ENCODE results near the gene LATS1.
A peak's percentile ranks its signal among the peaks of the same experiment; 100 is the strongest.

Gene LATS1

GRCh38 chr6:149711711-149712110 is 6.2 kb downstream of the LATS1 start:
- DNase-seq (ENCODE audit: low read depth), result no peak
- TF ChIP-seq, protein P1, sequence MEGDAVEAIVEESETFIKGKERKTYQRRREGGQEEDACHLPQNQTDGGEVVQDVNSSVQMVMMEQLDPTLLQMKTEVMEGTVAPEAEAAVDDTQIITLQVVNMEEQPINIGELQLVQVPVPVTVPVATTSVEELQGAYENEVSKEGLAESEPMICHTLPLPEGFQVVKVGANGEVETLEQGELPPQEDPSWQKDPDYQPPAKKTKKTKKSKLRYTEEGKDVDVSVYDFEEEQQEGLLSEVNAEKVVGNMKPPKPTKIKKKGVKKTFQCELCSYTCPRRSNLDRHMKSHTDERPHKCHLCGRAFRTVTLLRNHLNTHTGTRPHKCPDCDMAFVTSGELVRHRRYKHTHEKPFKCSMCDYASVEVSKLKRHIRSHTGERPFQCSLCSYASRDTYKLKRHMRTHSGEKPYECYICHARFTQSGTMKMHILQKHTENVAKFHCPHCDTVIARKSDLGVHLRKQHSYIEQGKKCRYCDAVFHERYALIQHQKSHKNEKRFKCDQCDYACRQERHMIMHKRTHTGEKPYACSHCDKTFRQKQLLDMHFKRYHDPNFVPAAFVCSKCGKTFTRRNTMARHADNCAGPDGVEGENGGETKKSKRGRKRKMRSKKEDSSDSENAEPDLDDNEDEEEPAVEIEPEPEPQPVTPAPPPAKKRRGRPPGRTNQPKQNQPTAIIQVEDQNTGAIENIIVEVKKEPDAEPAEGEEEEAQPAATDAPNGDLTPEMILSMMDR (conservative IDR thresholded peaks at IDR 0.05; ENCODE audit: low read length), result no peak
- H3K4me3 ChIP-seq (ENCODE audit: low read length), result no peak overlapping the region

- DNase-seq (ENCODE audit: low read depth), result peak; percentile 63
- H3K4me3 ChIP-seq (ENCODE audit: low read length), result peak overlapping the region; percentile 12; the same call in 1 of the 2 replicates
- TF ChIP-seq, protein P1 (conservative IDR thresholded peaks at IDR 0.05; ENCODE audit: low read length), result no peak
Observed at GRCh38 chr6:149701714-149702113, 16.2 kb downstream of the LATS1 start.

GRCh38 chr6:149699150-149699549 is 18.8 kb downstream of the LATS1 start:
- H3K4me3 ChIP-seq (ENCODE audit: low read length), result no peak overlapping the region
- TF ChIP-seq, protein P1 (conservative IDR thresholded peaks at IDR 0.05; ENCODE audit: low read length), result no peak
- no peak for DNase-seq (ENCODE audit: low read depth)

DNA sequence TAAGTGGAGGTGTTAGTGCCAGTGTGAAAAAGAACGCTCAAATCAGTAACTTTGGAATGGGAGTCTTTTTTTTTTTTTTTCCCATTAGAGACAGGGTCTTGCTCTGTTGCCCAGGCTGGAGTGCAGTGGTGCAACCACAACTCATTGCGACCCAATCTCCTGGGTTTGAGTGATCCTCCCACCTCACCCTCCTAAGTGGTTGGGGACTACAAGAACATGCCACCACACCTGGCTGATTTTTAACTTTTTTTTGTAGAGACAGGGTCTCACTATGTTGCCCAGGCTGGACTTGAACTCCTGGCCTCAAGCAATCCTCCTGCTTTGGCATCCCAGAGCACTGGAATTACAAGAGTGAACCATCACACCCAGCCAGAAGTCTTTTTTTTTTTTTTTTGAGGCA is 19.7 kb downstream of the LATS1 start:
- TF ChIP-seq, protein P1 (conservative IDR thresholded peaks at IDR 0.05; ENCODE audit: low read length), result no peak
- H3K4me3 ChIP-seq (ENCODE audit: low read length), result no peak overlapping the region
- no peak for DNase-seq (ENCODE audit: low read depth)

- DNase-seq (ENCODE audit: low read depth), result peak; percentile 44
- TF ChIP-seq, protein P1 (conservative IDR thresholded peaks at IDR 0.05; ENCODE audit: low read length), result no peak
- H3K4me3 ChIP-seq (ENCODE audit: low read length), result no peak overlapping the region
Observed at GRCh38 chr6:149696901-149697300, 21.0 kb downstream of the LATS1 start.

GRCh38 chr6:149694921-149695320 is 23.0 kb downstream of the LATS1 start:
- no peak overlapping the region for H3K4me3 ChIP-seq (ENCODE audit: low read length)
- TF ChIP-seq, protein P1 (conservative IDR thresholded peaks at IDR 0.05; ENCODE audit: low read length), result no peak
- no peak for DNase-seq (ENCODE audit: low read depth)

GRCh38 chr6:149691201-149691600 is 26.7 kb downstream of the LATS1 start:
- no peak overlapping the region for H3K4me3 ChIP-seq (ENCODE audit: low read length)
- DNase-seq (ENCODE audit: low read depth), result no peak
- TF ChIP-seq, protein P1 (conservative IDR thresholded peaks at IDR 0.05; ENCODE audit: low read length), result no peak

All from AG10803 (cell line).